ENCODE measurements around the gene RPL22. TPM values are rescaled to one million over a fixed set of nuclear protein-coding genes. Genes with fewer than 3 reads are reported as not detected.

Gene RPL22
- total and polyA plus RNA-seq, 2 of the 13 experiments (the other 11 are each of a cell fraction or from before 2014, with no cell fraction given), result 214 to 545 TPM

DNA sequence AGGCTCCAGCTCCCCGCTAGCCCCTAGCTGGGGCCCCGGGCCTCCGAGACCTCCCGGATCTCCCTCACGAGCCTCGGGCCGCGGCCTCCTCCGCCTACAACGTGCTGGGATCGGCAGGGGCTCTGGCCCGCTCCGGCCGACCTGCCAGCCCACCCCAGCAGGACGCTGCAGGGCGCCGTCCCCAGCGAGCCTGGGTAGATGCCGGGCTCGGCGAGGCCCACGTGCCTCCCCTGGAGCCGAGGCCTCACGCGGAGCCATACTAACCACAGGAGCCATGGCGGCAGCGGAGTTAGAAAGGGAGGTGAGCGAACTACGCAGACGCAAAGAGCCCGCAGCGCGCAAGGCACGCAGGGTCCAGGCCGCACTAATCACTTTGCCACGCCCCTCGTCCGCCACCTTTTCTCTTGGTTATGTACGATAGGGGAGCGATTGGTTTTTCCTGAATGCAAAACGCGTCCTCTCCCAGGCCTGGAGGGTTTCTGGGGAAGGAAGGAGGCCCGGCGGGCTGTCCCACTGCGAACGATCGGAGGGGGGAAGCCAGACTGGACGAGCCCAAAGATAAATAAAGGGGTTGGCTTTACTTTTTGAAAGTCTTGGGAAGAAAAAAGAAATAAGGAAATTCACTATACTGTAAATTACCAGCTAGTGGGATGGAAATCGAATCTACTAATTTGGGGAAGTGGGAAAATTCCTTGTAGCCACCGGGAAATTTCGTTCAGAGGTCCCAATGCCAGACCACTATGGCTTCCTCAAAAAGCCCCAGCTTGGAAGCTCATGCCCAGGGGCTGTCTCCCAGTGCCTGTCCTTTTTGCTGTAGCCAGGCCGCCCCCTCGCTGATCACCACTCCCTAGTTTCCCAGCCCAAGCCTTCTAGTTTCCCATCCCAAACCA is at the start of gene RPL22 (continued):
- TF ChIP-seq, protein P1, sequence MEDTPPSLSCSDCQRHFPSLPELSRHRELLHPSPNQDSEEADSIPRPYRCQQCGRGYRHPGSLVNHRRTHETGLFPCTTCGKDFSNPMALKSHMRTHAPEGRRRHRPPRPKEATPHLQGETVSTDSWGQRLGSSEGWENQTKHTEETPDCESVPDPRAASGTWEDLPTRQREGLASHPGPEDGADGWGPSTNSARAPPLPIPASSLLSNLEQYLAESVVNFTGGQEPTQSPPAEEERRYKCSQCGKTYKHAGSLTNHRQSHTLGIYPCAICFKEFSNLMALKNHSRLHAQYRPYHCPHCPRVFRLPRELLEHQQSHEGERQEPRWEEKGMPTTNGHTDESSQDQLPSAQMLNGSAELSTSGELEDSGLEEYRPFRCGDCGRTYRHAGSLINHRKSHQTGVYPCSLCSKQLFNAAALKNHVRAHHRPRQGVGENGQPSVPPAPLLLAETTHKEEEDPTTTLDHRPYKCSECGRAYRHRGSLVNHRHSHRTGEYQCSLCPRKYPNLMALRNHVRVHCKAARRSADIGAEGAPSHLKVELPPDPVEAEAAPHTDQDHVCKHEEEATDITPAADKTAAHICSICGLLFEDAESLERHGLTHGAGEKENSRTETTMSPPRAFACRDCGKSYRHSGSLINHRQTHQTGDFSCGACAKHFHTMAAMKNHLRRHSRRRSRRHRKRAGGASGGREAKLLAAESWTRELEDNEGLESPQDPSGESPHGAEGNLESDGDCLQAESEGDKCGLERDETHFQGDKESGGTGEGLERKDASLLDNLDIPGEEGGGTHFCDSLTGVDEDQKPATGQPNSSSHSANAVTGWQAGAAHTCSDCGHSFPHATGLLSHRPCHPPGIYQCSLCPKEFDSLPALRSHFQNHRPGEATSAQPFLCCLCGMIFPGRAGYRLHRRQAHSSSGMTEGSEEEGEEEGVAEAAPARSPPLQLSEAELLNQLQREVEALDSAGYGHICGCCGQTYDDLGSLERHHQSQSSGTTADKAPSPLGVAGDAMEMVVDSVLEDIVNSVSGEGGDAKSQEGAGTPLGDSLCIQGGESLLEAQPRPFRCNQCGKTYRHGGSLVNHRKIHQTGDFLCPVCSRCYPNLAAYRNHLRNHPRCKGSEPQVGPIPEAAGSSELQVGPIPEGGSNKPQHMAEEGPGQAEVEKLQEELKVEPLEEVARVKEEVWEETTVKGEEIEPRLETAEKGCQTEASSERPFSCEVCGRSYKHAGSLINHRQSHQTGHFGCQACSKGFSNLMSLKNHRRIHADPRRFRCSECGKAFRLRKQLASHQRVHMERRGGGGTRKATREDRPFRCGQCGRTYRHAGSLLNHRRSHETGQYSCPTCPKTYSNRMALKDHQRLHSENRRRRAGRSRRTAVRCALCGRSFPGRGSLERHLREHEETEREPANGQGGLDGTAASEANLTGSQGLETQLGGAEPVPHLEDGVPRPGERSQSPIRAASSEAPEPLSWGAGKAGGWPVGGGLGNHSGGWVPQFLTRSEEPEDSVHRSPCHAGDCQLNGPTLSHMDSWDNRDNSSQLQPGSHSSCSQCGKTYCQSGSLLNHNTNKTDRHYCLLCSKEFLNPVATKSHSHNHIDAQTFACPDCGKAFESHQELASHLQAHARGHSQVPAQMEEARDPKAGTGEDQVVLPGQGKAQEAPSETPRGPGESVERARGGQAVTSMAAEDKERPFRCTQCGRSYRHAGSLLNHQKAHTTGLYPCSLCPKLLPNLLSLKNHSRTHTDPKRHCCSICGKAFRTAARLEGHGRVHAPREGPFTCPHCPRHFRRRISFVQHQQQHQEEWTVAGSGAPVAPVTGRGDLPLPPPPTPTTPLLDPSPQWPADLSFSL (CRISPR knock-in tag; IDR thresholded peaks at IDR 0.05), result no peak
- no peak for TF ChIP-seq ZNF550 (CRISPR knock-in tag; IDR thresholded peaks at IDR 0.05; ENCODE audit: borderline replicate concordance)
- TF ChIP-seq ZBTB21 (CRISPR knock-in tag; IDR thresholded peaks at IDR 0.05), result peak; percentile 47; the same call in 1 of the 2 replicates
- no peak for TF ChIP-seq MBD4 (IDR thresholded peaks at IDR 0.05; ENCODE audit: borderline replicate concordance, low read length)
- TF ChIP-seq, protein P2, sequence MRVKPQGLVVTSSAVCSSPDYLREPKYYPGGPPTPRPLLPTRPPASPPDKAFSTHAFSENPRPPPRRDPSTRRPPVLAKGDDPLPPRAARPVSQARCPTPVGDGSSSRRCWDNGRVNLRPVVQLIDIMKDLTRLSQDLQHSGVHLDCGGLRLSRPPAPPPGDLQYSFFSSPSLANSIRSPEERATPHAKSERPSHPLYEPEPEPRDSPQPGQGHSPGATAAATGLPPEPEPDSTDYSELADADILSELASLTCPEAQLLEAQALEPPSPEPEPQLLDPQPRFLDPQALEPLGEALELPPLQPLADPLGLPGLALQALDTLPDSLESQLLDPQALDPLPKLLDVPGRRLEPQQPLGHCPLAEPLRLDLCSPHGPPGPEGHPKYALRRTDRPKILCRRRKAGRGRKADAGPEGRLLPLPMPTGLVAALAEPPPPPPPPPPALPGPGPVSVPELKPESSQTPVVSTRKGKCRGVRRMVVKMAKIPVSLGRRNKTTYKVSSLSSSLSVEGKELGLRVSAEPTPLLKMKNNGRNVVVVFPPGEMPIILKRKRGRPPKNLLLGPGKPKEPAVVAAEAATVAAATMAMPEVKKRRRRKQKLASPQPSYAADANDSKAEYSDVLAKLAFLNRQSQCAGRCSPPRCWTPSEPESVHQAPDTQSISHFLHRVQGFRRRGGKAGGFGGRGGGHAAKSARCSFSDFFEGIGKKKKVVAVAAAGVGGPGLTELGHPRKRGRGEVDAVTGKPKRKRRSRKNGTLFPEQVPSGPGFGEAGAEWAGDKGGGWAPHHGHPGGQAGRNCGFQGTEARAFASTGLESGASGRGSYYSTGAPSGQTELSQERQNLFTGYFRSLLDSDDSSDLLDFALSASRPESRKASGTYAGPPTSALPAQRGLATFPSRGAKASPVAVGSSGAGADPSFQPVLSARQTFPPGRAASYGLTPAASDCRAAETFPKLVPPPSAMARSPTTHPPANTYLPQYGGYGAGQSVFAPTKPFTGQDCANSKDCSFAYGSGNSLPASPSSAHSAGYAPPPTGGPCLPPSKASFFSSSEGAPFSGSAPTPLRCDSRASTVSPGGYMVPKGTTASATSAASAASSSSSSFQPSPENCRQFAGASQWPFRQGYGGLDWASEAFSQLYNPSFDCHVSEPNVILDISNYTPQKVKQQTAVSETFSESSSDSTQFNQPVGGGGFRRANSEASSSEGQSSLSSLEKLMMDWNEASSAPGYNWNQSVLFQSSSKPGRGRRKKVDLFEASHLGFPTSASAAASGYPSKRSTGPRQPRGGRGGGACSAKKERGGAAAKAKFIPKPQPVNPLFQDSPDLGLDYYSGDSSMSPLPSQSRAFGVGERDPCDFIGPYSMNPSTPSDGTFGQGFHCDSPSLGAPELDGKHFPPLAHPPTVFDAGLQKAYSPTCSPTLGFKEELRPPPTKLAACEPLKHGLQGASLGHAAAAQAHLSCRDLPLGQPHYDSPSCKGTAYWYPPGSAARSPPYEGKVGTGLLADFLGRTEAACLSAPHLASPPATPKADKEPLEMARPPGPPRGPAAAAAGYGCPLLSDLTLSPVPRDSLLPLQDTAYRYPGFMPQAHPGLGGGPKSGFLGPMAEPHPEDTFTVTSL (CRISPR knock-in tag; IDR thresholded peaks at IDR 0.05; ENCODE audit: borderline replicate concordance), result no peak
- TF ChIP-seq ZNF614 (CRISPR knock-in tag; IDR thresholded peaks at IDR 0.05; ENCODE audit: borderline replicate concordance), result peak; percentile 84
- TF ChIP-seq, protein P3, sequence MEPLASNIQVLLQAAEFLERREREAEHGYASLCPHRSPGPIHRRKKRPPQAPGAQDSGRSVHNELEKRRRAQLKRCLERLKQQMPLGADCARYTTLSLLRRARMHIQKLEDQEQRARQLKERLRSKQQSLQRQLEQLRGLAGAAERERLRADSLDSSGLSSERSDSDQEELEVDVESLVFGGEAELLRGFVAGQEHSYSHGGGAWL (CRISPR knock-in tag; IDR thresholded peaks at IDR 0.05), result peak; percentile 97
- peak; percentile 85 for TF ChIP-seq FOXK1 (CRISPR knock-in tag; IDR thresholded peaks at IDR 0.05; ENCODE audit: borderline replicate concordance, low read depth)
- TF ChIP-seq MAF1 (CRISPR knock-in tag; IDR thresholded peaks at IDR 0.05; ENCODE audit: borderline replicate concordance), result peak; percentile 92
- TF ChIP-seq JDP2 (CRISPR knock-in tag; IDR thresholded peaks at IDR 0.05; ENCODE audit: borderline replicate concordance), result no peak; the same call in 1 of the 2 replicates
- peak; percentile 45 for TF ChIP-seq ZNF230 (CRISPR knock-in tag; IDR thresholded peaks at IDR 0.05)
- TF ChIP-seq ARNT (IDR thresholded peaks at IDR 0.05), result no peak
- TF ChIP-seq, protein P4, sequence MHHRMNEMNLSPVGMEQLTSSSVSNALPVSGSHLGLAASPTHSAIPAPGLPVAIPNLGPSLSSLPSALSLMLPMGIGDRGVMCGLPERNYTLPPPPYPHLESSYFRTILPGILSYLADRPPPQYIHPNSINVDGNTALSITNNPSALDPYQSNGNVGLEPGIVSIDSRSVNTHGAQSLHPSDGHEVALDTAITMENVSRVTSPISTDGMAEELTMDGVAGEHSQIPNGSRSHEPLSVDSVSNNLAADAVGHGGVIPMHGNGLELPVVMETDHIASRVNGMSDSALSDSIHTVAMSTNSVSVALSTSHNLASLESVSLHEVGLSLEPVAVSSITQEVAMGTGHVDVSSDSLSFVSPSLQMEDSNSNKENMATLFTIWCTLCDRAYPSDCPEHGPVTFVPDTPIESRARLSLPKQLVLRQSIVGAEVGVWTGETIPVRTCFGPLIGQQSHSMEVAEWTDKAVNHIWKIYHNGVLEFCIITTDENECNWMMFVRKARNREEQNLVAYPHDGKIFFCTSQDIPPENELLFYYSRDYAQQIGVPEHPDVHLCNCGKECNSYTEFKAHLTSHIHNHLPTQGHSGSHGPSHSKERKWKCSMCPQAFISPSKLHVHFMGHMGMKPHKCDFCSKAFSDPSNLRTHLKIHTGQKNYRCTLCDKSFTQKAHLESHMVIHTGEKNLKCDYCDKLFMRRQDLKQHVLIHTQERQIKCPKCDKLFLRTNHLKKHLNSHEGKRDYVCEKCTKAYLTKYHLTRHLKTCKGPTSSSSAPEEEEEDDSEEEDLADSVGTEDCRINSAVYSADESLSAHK (CRISPR knock-in tag; IDR thresholded peaks at IDR 0.05; ENCODE audit: borderline replicate concordance), result peak; percentile 47; the same call in 1 of the 2 replicates
